ENCODE measurements around the gene RXRB. TPM values are rescaled to one million over a fixed set of nuclear protein-coding genes. Genes with fewer than 3 reads are reported as not detected.

RXRB gene
- total and polyA plus RNA-seq, 2 of the 8 experiments (the other 6 are each of a cell fraction or from before 2014, with no cell fraction given): 13.0 to 18.1 TPM

DNA sequence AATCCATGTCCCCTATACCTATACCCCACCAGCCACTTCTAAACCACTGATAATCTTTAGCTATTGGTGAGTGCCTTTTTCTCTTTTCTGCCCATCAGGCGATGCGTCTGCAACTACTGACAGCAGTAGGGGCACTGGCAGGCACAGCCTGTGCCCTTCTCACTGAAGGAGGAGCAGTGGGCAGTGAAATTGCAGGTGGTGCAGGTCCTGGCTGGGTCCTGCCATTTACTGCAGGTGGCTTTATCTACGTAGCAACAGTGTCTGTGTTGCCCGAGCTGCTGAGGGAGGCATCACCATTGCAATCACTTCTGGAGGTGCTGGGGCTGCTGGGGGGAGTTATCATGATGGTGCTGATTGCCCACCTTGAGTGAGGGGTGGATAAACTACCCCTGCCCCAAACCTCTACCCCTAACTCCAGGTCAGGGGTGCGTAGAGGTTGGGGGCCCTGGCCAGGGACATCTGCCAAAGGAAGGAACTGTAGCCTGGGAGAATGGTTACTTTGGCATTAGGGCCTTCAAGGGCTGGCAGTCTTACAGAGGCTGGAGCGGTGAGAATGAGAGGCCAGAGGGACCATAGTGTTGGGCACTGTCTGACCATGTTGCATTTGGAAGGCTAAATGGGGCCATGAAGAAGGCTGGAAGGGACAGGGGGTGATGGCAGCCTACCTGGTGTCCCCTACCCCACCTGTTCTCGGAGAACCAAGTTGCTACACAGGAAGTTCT lies 3.1 kb upstream of the RXRB start (continued):
- TF ChIP-seq, protein P1, sequence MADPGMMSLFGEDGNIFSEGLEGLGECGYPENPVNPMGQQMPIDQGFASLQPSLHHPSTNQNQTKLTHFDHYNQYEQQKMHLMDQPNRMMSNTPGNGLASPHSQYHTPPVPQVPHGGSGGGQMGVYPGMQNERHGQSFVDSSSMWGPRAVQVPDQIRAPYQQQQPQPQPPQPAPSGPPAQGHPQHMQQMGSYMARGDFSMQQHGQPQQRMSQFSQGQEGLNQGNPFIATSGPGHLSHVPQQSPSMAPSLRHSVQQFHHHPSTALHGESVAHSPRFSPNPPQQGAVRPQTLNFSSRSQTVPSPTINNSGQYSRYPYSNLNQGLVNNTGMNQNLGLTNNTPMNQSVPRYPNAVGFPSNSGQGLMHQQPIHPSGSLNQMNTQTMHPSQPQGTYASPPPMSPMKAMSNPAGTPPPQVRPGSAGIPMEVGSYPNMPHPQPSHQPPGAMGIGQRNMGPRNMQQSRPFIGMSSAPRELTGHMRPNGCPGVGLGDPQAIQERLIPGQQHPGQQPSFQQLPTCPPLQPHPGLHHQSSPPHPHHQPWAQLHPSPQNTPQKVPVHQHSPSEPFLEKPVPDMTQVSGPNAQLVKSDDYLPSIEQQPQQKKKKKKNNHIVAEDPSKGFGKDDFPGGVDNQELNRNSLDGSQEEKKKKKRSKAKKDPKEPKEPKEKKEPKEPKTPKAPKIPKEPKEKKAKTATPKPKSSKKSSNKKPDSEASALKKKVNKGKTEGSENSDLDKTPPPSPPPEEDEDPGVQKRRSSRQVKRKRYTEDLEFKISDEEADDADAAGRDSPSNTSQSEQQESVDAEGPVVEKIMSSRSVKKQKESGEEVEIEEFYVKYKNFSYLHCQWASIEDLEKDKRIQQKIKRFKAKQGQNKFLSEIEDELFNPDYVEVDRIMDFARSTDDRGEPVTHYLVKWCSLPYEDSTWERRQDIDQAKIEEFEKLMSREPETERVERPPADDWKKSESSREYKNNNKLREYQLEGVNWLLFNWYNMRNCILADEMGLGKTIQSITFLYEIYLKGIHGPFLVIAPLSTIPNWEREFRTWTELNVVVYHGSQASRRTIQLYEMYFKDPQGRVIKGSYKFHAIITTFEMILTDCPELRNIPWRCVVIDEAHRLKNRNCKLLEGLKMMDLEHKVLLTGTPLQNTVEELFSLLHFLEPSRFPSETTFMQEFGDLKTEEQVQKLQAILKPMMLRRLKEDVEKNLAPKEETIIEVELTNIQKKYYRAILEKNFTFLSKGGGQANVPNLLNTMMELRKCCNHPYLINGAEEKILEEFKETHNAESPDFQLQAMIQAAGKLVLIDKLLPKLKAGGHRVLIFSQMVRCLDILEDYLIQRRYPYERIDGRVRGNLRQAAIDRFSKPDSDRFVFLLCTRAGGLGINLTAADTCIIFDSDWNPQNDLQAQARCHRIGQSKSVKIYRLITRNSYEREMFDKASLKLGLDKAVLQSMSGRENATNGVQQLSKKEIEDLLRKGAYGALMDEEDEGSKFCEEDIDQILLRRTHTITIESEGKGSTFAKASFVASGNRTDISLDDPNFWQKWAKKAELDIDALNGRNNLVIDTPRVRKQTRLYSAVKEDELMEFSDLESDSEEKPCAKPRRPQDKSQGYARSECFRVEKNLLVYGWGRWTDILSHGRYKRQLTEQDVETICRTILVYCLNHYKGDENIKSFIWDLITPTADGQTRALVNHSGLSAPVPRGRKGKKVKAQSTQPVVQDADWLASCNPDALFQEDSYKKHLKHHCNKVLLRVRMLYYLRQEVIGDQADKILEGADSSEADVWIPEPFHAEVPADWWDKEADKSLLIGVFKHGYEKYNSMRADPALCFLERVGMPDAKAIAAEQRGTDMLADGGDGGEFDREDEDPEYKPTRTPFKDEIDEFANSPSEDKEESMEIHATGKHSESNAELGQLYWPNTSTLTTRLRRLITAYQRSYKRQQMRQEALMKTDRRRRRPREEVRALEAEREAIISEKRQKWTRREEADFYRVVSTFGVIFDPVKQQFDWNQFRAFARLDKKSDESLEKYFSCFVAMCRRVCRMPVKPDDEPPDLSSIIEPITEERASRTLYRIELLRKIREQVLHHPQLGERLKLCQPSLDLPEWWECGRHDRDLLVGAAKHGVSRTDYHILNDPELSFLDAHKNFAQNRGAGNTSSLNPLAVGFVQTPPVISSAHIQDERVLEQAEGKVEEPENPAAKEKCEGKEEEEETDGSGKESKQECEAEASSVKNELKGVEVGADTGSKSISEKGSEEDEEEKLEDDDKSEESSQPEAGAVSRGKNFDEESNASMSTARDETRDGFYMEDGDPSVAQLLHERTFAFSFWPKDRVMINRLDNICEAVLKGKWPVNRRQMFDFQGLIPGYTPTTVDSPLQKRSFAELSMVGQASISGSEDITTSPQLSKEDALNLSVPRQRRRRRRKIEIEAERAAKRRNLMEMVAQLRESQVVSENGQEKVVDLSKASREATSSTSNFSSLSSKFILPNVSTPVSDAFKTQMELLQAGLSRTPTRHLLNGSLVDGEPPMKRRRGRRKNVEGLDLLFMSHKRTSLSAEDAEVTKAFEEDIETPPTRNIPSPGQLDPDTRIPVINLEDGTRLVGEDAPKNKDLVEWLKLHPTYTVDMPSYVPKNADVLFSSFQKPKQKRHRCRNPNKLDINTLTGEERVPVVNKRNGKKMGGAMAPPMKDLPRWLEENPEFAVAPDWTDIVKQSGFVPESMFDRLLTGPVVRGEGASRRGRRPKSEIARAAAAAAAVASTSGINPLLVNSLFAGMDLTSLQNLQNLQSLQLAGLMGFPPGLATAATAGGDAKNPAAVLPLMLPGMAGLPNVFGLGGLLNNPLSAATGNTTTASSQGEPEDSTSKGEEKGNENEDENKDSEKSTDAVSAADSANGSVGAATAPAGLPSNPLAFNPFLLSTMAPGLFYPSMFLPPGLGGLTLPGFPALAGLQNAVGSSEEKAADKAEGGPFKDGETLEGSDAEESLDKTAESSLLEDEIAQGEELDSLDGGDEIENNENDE (IDR thresholded peaks at IDR 0.05; ENCODE audit: insufficient replicate concordance, low read length): no peak
- no peak for TF ChIP-seq JUN (IDR thresholded peaks at IDR 0.05; ENCODE audit: low read depth, low read length)
- no peak for TF ChIP-seq KDM4A (IDR thresholded peaks at IDR 0.05; ENCODE audit: low read depth, low read length, severe bottlenecking)
- TF ChIP-seq SUZ12 (IDR thresholded peaks at IDR 0.05; ENCODE audit: low read length): no peak
- no peak for TF ChIP-seq SIX5 (IDR thresholded peaks at IDR 0.05; ENCODE audit: low read depth, low read length)
- TF ChIP-seq, protein P2, sequence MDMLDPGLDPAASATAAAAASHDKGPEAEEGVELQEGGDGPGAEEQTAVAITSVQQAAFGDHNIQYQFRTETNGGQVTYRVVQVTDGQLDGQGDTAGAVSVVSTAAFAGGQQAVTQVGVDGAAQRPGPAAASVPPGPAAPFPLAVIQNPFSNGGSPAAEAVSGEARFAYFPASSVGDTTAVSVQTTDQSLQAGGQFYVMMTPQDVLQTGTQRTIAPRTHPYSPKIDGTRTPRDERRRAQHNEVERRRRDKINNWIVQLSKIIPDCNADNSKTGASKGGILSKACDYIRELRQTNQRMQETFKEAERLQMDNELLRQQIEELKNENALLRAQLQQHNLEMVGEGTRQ (IDR thresholded peaks at IDR 0.05; ENCODE audit: low read length): no peak
- TF ChIP-seq SP4 (IDR thresholded peaks at IDR 0.05; ENCODE audit: low read length): no peak
- no peak for TF ChIP-seq NANOG (IDR thresholded peaks at IDR 0.05; ENCODE audit: insufficient read depth, low read depth, low read length, poor library complexity, severe bottlenecking)
- no peak for TF ChIP-seq SAP30 (IDR thresholded peaks at IDR 0.05; ENCODE audit: insufficient read depth, insufficient replicate concordance, low read length)

Data from H1 (cell line).